Fibroblast of lung (primary cell): ENCODE results near the gene RAI1.

ENCODE experiments used
- EZH2 ChIP-seq: IDR thresholded peaks from 2 replicates; pipeline ENCODE4 v1.5.1; 2012; ENCODE audit warnings: low read length, control low read depth, mild to moderate bottlenecking; ENCODE audit errors: missing control alignments
- TF ChIP-seq, protein P1 (sequence below), 2 donors: IDR thresholded peaks in 1 of 2; conservative IDR thresholded peaks in 1 of 2; 1 replicate in 1 of 2; 2 replicates in 1 of 2; pipeline ENCODE4 v1.5.1; 2011 to 2012; ENCODE audit warnings: low read length in 2 of 2, control low read depth in 1 of 2, inconsistent platforms in 1 of 2, low read depth in 1 of 2, mild to moderate bottlenecking in 1 of 2

DNA sequence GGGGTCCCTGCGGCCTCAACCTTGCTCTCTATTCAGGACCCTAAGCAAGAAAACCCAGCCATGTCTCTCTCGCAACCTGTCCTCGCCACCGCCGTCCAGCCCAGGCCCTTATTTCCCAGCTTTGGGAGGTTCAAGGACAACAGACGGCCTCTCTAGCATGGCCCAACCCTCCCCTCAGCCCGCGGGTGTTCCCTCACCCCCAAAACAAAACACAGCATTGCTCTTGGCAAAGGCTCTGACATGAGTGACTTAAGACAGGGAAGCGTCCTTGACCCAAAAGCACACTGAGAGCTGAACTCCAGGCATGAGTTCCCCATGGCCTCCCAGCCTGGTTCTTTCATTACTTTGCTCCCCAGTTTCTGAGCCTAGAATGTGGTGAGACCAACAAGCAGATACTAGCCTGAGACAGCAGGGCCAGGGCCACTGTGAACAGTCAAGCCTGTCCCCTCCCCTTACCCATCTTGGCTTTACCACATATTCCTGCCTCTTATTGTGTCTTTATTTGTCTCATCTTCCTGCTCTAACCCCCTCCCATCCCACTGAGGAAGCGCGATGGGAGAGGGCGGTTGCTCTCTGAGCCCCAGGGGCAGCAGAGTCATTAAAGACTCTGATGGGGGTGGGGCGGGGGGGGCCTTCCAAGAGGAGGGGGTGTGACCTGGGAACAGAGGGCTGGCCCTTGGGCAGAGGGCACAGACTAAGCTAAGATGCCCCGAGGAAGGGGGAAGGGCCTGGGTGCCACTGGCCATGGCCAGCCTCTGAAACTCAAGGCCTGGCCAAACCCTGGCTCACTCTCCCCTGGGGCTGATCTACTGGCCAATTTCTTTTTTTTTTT lies 143.7 kb downstream of the RAI1 start:
- no peak for TF ChIP-seq EZH2
- TF ChIP-seq, protein P1, sequence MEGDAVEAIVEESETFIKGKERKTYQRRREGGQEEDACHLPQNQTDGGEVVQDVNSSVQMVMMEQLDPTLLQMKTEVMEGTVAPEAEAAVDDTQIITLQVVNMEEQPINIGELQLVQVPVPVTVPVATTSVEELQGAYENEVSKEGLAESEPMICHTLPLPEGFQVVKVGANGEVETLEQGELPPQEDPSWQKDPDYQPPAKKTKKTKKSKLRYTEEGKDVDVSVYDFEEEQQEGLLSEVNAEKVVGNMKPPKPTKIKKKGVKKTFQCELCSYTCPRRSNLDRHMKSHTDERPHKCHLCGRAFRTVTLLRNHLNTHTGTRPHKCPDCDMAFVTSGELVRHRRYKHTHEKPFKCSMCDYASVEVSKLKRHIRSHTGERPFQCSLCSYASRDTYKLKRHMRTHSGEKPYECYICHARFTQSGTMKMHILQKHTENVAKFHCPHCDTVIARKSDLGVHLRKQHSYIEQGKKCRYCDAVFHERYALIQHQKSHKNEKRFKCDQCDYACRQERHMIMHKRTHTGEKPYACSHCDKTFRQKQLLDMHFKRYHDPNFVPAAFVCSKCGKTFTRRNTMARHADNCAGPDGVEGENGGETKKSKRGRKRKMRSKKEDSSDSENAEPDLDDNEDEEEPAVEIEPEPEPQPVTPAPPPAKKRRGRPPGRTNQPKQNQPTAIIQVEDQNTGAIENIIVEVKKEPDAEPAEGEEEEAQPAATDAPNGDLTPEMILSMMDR (conservative IDR thresholded peaks at IDR 0.05 in 1 of 2, IDR thresholded peaks at IDR 0.05 in 1 of 2; ENCODE audit: low read depth in 1 of 2, low read length in 2 of 2), result no peak
